Measurements from ENCODE around the gene NT5E.

DNA sequence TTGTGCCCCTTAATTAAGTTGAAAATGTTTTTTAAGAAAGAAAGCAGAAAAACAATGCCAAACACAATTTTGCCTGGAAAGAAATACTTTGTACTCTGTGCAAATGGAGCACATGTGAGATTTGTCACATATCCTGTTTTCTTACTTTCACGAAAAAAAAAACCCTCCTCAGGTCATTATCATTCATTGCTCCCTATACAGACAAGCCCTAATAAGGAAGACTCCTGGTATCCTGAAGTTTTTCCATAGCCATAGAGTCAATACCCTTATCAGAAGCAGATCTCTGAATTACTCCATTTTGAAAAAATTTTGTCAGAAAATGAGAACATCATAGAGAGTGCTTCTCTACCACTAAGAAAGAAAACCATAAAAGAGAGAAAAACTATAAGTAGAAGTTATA lies 14.0 kb upstream of the NT5E start:
- TF ChIP-seq, protein P1, sequence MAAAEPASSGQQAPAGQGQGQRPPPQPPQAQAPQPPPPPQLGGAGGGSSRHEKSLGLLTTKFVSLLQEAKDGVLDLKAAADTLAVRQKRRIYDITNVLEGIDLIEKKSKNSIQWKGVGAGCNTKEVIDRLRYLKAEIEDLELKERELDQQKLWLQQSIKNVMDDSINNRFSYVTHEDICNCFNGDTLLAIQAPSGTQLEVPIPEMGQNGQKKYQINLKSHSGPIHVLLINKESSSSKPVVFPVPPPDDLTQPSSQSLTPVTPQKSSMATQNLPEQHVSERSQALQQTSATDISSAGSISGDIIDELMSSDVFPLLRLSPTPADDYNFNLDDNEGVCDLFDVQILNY (CRISPR knock-in tag; IDR thresholded peaks at IDR 0.05), result no peak
- no peak for TF ChIP-seq ZNF138 (CRISPR knock-in tag; conservative IDR thresholded peaks at IDR 0.05)
- TF ChIP-seq, protein P2, sequence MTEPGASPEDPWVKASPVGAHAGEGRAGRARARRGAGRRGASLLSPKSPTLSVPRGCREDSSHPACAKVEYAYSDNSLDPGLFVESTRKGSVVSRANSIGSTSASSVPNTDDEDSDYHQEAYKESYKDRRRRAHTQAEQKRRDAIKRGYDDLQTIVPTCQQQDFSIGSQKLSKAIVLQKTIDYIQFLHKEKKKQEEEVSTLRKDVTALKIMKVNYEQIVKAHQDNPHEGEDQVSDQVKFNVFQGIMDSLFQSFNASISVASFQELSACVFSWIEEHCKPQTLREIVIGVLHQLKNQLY (CRISPR knock-in tag; IDR thresholded peaks at IDR 0.05), result no peak
- TF ChIP-seq, protein P3, sequence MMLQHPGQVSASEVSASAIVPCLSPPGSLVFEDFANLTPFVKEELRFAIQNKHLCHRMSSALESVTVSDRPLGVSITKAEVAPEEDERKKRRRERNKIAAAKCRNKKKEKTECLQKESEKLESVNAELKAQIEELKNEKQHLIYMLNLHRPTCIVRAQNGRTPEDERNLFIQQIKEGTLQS (CRISPR knock-in tag; conservative IDR thresholded peaks at IDR 0.05), result no peak
- TF ChIP-seq FOXJ3 (CRISPR knock-in tag; IDR thresholded peaks at IDR 0.05; ENCODE audit: borderline replicate concordance), result no peak
- TF ChIP-seq, protein P4, sequence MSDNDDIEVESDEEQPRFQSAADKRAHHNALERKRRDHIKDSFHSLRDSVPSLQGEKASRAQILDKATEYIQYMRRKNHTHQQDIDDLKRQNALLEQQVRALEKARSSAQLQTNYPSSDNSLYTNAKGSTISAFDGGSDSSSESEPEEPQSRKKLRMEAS (CRISPR knock-in tag; IDR thresholded peaks at IDR 0.05), result no peak
- TF ChIP-seq, protein P5, sequence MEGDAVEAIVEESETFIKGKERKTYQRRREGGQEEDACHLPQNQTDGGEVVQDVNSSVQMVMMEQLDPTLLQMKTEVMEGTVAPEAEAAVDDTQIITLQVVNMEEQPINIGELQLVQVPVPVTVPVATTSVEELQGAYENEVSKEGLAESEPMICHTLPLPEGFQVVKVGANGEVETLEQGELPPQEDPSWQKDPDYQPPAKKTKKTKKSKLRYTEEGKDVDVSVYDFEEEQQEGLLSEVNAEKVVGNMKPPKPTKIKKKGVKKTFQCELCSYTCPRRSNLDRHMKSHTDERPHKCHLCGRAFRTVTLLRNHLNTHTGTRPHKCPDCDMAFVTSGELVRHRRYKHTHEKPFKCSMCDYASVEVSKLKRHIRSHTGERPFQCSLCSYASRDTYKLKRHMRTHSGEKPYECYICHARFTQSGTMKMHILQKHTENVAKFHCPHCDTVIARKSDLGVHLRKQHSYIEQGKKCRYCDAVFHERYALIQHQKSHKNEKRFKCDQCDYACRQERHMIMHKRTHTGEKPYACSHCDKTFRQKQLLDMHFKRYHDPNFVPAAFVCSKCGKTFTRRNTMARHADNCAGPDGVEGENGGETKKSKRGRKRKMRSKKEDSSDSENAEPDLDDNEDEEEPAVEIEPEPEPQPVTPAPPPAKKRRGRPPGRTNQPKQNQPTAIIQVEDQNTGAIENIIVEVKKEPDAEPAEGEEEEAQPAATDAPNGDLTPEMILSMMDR (IDR thresholded peaks at IDR 0.05), result no peak

All from WTC11 (cell line).